HCEC 1CT (cell line): Measurements from ENCODE around the gene GNL3.
"Not testable (repeated sequence)": the region's sequence is repeated elsewhere in the genome, so short reads cannot be mapped to it uniquely, and the experiment has no call there.

Experiments
- DNase-seq: peaks from one replicate; pipeline ENCODE4 v3.0.0-alpha.2; 2017

Gene GNL3

GRCh38 chr3:52721730-52722008, 35.8 kb downstream of the GNL3 start:
- no peak for DNase-seq

- DNase-seq = no peak
These were observed 36.7 kb downstream of the GNL3 start for GRCh38 chr3:52722491-52722890.

GRCh38 chr3:52723935-52724334, 38.1 kb downstream of the GNL3 start:
- DNase-seq = no peak

GRCh38 chr3:52724511-52724910, 38.7 kb downstream of the GNL3 start:
- DNase-seq = no peak

GRCh38 chr3:52728753-52729152, 42.9 kb downstream of the GNL3 start:
- DNase-seq = not testable (repeated sequence)

GRCh38 chr3:52730681-52731080, 44.8 kb downstream of the GNL3 start:
- DNase-seq = no peak

GRCh38 chr3:52731590-52731989, 45.8 kb downstream of the GNL3 start:
- no peak for DNase-seq

- no peak for DNase-seq
These were observed 47.5 kb downstream of the GNL3 start for GRCh38 chr3:52733256-52733891.

- DNase-seq = no peak
These were observed 53.9 kb downstream of the GNL3 start for GRCh38 chr3:52739730-52740129.

- DNase-seq = peak; percentile 9
These were observed 56.7 kb downstream of the GNL3 start for GRCh38 chr3:52742418-52743041.

GRCh38 chr3:52743152-52743551, 57.3 kb downstream of the GNL3 start:
- no peak for DNase-seq

GRCh38 chr3:52743721-52744120, 57.9 kb downstream of the GNL3 start:
- no peak for DNase-seq
